ENCODE measurements around the gene PDGFA.

PDGFA gene

DNA sequence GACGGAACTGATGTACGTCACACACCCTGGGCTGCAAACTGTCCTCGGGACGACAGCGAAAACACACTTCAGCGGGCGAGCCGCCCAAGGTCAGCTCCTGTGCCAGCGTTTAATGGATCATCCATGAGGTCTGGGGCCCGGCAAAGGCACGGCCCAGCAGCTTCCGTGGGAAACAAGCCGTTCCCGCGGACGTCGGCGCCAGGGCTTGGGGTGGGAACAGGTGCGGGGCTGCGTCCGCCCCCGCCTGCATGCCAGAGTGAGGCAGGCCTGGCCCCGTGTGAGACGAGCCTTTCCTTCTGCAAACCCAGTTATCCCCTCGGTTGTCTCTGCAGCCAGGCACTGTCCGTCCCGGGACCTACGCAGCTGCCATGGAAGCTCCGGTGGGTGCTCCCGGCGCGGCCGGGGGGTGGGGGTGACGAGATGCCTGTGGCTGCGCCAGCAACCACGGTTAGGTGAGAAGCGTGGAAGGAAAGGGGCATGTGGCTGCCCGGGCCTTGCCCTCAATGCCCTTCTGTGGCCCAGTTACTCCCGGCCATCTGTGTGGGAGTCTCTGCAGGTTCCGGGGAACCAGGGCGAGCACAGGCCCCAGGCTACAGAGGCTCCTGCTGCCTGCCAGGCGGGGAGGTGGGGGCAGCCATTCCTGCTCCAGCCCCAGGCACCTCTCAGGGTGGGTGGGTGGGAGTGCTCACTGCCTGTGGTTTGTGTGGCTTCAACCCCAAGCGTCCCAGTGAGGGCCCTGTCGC, 42.2 kb upstream of the PDGFA start:
- no peaks in the 10 kb centered on the region for H3K4me1 ChIP-seq (ENCODE audit: control insufficient read depth in 1 of 2, insufficient read depth in 2 of 2, low read length in 2 of 2)
- no peak overlapping the region for H3K27ac ChIP-seq (ENCODE audit: low read depth, low read length)
- no peak overlapping the region for H3K9ac ChIP-seq (ENCODE audit: low read depth in 1 of 2, low read length in 2 of 2)
- no peak overlapping the region for H3K4me3 ChIP-seq (ENCODE audit: low read depth in 1 of 2, low read length in 2 of 2)
- H3K9me3 ChIP-seq (ENCODE audit: control insufficient read depth in 1 of 2, low read length in 2 of 2), result no peaks in the 10 kb centered on the region
- H3K27me3 ChIP-seq (ENCODE audit: control insufficient read depth in 1 of 2, insufficient read depth in 2 of 2, low read length in 2 of 2), result no peaks in the 10 kb centered on the region
- no peaks in the 10 kb centered on the region for H3K36me3 ChIP-seq (ENCODE audit: control insufficient read depth in 1 of 2, insufficient read depth in 2 of 2, low read length in 2 of 2)

DNA sequence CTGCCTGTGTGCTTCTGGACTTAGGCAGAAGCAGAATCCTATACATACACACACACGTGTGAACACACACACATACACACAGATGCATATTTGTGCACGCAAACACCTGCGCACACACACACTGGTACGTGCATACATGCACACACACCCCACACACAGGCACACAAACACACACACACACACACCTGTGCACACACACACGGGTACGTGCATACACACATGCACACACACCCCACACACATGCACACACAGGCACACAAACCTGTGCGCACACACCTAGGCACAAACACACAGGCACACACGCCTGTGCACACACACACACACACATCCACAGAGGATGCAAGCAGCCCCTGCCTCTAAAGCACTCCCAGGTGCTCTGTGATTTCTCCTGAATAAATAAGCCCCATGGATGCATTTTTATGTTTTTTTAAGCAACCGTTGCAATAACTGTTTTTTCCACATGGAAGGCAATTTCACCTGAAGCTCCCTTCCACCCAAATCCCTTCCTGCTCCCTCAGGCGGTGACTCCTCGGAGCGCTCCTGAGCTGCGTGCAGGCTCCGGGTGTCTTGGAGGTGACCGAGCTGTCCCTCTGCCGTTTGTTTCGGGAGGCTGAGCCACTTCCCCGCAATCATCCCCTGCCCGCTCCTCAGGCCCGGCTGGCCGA, 41.5 kb upstream of the PDGFA start:
- H3K9ac ChIP-seq (ENCODE audit: low read depth in 1 of 2, low read length in 2 of 2), result no peak overlapping the region
- no peak overlapping the region for H3K27ac ChIP-seq (ENCODE audit: low read depth, low read length)
- no peaks in the 10 kb centered on the region for H3K9me3 ChIP-seq (ENCODE audit: control insufficient read depth in 1 of 2, low read length in 2 of 2)
- no peak overlapping the region for H3K4me3 ChIP-seq (ENCODE audit: low read depth in 1 of 2, low read length in 2 of 2)
- H3K4me1 ChIP-seq (ENCODE audit: control insufficient read depth in 1 of 2, insufficient read depth in 2 of 2, low read length in 2 of 2), result no peaks in the 10 kb centered on the region
- H3K27me3 ChIP-seq (ENCODE audit: control insufficient read depth in 1 of 2, insufficient read depth in 2 of 2, low read length in 2 of 2), result no peaks in the 10 kb centered on the region
- no peaks in the 10 kb centered on the region for H3K36me3 ChIP-seq (ENCODE audit: control insufficient read depth in 1 of 2, insufficient read depth in 2 of 2, low read length in 2 of 2)

DNA sequence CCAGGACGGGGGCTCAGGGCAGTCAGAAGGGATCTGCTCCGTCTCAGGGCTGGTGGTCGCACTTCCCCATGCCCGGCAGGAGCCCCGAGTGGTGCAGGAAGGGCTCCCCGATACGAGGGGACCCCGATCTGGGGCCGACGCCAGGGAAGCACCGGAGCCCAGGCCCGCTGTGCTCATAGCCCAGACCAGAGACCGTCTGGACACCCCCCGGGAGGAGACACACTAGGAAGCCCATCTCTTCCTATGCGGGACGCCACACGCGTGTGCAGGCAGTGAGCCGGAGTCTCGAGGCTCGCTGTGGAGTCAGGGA, 39.7 kb upstream of the PDGFA start:
- H3K4me3 ChIP-seq (ENCODE audit: low read depth in 1 of 2, low read length in 2 of 2), result no peak overlapping the region
- no peaks in the 10 kb centered on the region for H3K4me1 ChIP-seq (ENCODE audit: control insufficient read depth in 1 of 2, insufficient read depth in 2 of 2, low read length in 2 of 2)
- no peaks in the 10 kb centered on the region for H3K27me3 ChIP-seq (ENCODE audit: control insufficient read depth in 1 of 2, insufficient read depth in 2 of 2, low read length in 2 of 2)
- H3K9me3 ChIP-seq (ENCODE audit: control insufficient read depth in 1 of 2, low read length in 2 of 2), result no peaks in the 10 kb centered on the region
- no peaks in the 10 kb centered on the region for H3K36me3 ChIP-seq (ENCODE audit: control insufficient read depth in 1 of 2, insufficient read depth in 2 of 2, low read length in 2 of 2)
- H3K9ac ChIP-seq (ENCODE audit: low read depth in 1 of 2, low read length in 2 of 2), result no peak overlapping the region
- no peak overlapping the region for H3K27ac ChIP-seq (ENCODE audit: low read depth, low read length)

DNA sequence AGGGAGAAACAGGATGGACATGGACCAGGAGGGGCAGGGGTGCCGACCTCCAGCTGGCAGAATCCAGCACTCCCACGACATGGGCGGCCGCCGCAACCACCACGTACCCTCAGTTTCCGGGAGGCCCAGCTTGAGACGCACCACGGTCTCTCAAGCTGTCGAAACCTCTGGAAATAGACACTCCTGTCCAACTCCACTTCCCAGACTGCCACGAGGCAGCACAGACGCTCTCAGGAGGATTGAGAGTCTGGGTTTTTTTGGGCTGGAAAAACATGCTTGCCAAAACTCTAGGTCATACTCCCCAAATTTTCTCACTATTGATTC, 37.9 kb upstream of the PDGFA start:
- Histone ChIP-seq H3K9me3 (ENCODE audit: control insufficient read depth in 1 of 2, low read length in 2 of 2) (no peaks in the 10 kb centered on the region), H3K27me3 (ENCODE audit: control insufficient read depth in 1 of 2, insufficient read depth in 2 of 2, low read length in 2 of 2) (no peaks in the 10 kb centered on the region), H3K4me1 (ENCODE audit: control insufficient read depth in 1 of 2, insufficient read depth in 2 of 2, low read length in 2 of 2) (no peaks in the 10 kb centered on the region), H3K27ac (ENCODE audit: low read depth, low read length) (no peak overlapping the region), H3K9ac (ENCODE audit: low read depth in 1 of 2, low read length in 2 of 2) (no peak overlapping the region), H3K36me3 (ENCODE audit: control insufficient read depth in 1 of 2, insufficient read depth in 2 of 2, low read length in 2 of 2) (no peaks in the 10 kb centered on the region), H3K4me3 (ENCODE audit: low read depth in 1 of 2, low read length in 2 of 2) (no peak overlapping the region)

DNA sequence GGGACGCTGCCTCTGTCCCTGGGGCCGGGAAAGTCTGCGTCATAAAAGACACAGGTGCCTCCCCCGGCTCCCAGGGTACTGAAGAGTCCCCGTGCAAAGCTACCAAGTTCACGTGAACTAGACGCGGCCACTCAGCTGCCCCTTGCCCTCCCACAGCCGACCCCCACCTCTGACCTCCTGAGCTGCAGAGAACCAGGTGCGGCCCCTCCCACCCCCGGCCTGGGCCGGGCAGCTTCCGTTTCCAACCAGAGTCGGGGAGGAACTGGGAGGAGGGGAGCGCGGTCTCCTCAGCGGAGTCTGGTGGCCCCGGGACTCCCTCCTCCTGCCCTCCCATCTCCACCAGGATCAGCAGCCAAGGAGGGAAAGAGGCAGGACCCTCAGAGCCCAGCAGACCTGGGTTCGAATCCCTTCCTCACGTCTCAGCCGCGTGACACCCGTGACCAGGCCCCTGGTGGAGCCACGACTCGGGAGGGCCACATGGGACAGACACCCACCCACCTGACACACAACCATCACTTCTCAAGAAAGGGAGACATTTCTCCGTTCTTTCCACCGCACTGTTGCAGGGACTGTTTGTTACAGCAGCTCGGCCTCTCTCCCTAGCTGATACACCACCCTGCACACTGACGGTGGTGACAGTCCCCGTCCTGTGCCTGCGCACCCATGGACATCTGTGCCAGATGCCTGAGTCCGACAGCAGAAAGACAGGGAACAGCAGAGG, 37.4 kb upstream of the PDGFA start:
- H3K9me3 ChIP-seq (ENCODE audit: control insufficient read depth in 1 of 2, low read length in 2 of 2), result no peaks in the 10 kb centered on the region
- no peak overlapping the region for H3K27ac ChIP-seq (ENCODE audit: low read depth, low read length)
- no peak overlapping the region for H3K9ac ChIP-seq (ENCODE audit: low read depth in 1 of 2, low read length in 2 of 2)
- no peaks in the 10 kb centered on the region for H3K4me1 ChIP-seq (ENCODE audit: control insufficient read depth in 1 of 2, insufficient read depth in 2 of 2, low read length in 2 of 2)
- H3K27me3 ChIP-seq (ENCODE audit: control insufficient read depth in 1 of 2, insufficient read depth in 2 of 2, low read length in 2 of 2), result no peaks in the 10 kb centered on the region
- no peak overlapping the region for H3K4me3 ChIP-seq (ENCODE audit: low read depth in 1 of 2, low read length in 2 of 2)
- H3K36me3 ChIP-seq (ENCODE audit: control insufficient read depth in 1 of 2, insufficient read depth in 2 of 2, low read length in 2 of 2), result no peaks in the 10 kb centered on the region

DNA sequence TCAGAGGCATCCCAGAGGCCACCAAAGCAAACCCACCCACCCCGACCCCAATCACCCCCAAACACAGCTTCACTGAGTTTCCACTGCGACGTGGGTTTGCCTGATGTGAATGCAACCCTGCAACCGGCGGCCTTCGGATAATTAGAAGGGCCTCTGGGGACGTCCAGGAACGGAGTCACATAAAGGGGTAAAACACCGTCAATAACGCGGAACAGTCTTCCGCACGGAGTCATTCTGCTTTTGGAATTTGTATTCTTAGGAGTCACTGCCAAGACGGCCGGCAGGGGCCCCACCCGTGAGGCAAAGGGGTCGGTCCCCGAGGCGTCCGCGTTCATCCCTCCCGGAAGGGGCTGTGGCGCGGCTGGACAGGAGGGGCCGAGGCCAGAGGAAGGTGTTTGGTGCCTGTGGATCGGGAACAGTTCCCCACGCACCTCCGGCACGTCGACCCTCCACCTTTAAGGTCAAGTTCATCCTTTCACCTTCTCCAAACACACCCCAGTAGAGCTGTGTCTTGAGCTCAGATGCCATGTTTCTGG, 36.7 kb upstream of the PDGFA start:
- Histone ChIP-seq H3K9me3 (ENCODE audit: control insufficient read depth in 1 of 2, low read length in 2 of 2) (no peaks in the 10 kb centered on the region), H3K4me1 (ENCODE audit: control insufficient read depth in 1 of 2, insufficient read depth in 2 of 2, low read length in 2 of 2) (no peaks in the 10 kb centered on the region), H3K4me3 (ENCODE audit: low read depth in 1 of 2, low read length in 2 of 2) (no peak overlapping the region), H3K9ac (ENCODE audit: low read depth in 1 of 2, low read length in 2 of 2) (no peak overlapping the region), H3K27ac (ENCODE audit: low read depth, low read length) (no peak overlapping the region), H3K36me3 (ENCODE audit: control insufficient read depth in 1 of 2, insufficient read depth in 2 of 2, low read length in 2 of 2) (no peaks in the 10 kb centered on the region), H3K27me3 (ENCODE audit: control insufficient read depth in 1 of 2, insufficient read depth in 2 of 2, low read length in 2 of 2) (no peaks in the 10 kb centered on the region)

DNA sequence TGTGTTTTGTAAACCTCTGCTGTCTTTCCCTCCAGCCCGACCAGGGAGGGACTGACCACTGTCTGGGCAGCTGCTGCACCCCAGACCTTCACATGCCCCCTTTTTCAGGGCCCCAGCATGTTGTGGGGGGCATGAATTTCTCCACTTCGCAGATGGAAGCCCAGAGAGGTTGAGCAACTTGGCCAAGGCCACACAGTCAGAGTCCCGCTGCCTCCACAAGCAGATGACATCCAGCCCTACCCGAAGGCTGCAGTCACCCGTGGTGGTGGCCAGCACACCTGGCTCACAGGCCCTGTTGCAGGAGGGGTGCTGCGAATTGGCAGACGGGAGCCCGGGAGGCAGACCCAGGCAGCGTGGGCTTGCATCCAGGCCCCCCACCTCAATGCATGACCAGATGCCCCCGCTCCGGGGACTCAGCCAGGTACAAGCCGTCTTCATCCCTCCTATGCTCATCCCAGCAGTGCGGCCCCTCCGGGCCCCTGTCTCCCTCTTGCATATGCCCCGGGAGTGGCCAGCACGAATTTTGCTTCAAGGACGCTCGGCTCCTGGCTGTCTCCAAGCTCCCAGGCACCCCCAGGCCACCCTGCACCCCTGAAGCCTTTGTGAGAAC, 36.0 kb upstream of the PDGFA start:
- Histone ChIP-seq H3K4me1 (ENCODE audit: control insufficient read depth in 1 of 2, insufficient read depth in 2 of 2, low read length in 2 of 2) (no peaks in the 10 kb centered on the region), H3K9ac (ENCODE audit: low read depth in 1 of 2, low read length in 2 of 2) (no peak overlapping the region), H3K27ac (ENCODE audit: low read depth, low read length) (no peak overlapping the region), H3K36me3 (ENCODE audit: control insufficient read depth in 1 of 2, insufficient read depth in 2 of 2, low read length in 2 of 2) (no peaks in the 10 kb centered on the region), H3K9me3 (ENCODE audit: control insufficient read depth in 1 of 2, low read length in 2 of 2) (no peaks in the 10 kb centered on the region), H3K27me3 (ENCODE audit: control insufficient read depth in 1 of 2, insufficient read depth in 2 of 2, low read length in 2 of 2) (no peaks in the 10 kb centered on the region), H3K4me3 (ENCODE audit: low read depth in 1 of 2, low read length in 2 of 2) (no peak overlapping the region)

DNA sequence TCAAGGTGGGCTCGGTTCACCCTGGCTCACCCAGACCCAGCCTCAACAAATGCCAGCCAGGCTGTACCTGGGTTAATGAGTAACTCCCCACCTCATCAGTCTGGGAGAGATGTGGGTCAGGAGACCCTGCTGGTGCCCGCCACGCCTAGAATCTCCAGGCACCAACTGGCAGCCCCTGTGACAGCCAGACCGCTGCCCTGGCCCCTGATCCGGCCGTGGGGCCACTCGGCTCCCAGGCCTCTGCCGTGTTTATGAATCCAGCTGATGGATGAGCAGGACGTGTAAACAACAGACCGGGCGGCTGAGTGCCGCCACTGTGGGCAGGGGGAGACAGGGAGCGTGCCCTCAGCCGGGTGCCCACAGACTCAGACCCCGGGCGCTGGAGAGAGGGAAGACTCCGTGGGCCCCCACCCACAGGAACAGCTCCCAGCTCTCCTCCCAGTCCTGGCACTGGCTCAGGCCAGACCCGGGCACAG, 34.0 kb upstream of the PDGFA start:
- Histone ChIP-seq H3K9ac (ENCODE audit: low read depth in 1 of 2, low read length in 2 of 2) (no peak overlapping the region), H3K27ac (ENCODE audit: low read depth, low read length) (no peak overlapping the region)

DNA sequence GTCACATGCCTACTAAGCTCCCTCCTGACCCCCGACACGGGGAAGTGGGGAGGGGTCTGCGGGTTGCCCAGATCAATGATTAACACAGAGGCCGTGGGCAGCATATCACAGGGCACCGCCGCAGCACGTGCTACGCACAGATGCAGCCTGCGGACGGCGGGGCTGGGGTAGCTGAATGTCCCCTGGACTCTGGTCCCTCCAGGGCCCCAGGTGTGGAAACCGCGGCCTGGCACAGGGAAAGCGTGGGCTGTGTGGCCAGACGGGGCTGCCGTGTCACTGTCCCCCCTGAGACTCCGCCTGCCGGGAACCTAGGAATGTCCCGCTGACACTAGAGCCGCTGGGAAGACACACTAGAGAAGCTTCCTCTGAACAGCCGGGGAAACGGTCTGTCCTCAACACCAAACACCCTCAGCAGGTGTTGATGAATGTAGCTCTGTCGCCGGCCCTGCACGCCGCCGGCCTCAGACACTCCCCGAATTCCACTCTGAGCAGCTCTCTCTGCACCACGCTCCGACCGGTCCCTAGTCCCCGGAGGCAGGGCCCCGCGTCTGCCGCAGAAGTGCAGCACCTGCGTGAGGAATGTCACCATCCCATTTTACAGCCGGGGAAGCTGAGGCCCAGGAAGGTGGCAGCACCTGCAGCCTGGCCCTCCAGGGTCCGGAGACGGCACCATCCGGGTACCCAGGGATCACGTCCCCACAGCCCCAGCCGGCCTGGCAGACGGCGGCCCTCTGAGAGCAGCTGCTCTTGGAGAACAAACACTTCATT, 33.4 kb upstream of the PDGFA start:
- Histone ChIP-seq H3K9ac (ENCODE audit: low read depth in 1 of 2, low read length in 2 of 2) (no peak overlapping the region), H3K4me3 (ENCODE audit: low read depth in 1 of 2, low read length in 2 of 2) (no peak overlapping the region)

More for the DNA sequence above, 34.0 kb upstream of the PDGFA start:
- H3K27me3 ChIP-seq (ENCODE audit: control insufficient read depth in 1 of 2, insufficient read depth in 2 of 2, low read length in 2 of 2), result no peaks in the 10 kb centered on the region
- no peaks in the 10 kb centered on the region for H3K36me3 ChIP-seq (ENCODE audit: control insufficient read depth in 1 of 2, insufficient read depth in 2 of 2, low read length in 2 of 2)
- H3K9me3 ChIP-seq (ENCODE audit: control insufficient read depth in 1 of 2, low read length in 2 of 2), result no peaks in the 10 kb centered on the region
- H3K4me1 ChIP-seq (ENCODE audit: control insufficient read depth in 1 of 2, insufficient read depth in 2 of 2, low read length in 2 of 2), result no peaks in the 10 kb centered on the region
- no peak overlapping the region for H3K4me3 ChIP-seq (ENCODE audit: low read depth in 1 of 2, low read length in 2 of 2)

More for the DNA sequence above, 33.4 kb upstream of the PDGFA start:
- no peaks in the 10 kb centered on the region for H3K27me3 ChIP-seq (ENCODE audit: control insufficient read depth in 1 of 2, insufficient read depth in 2 of 2, low read length in 2 of 2)
- no peak overlapping the region for H3K27ac ChIP-seq (ENCODE audit: low read depth, low read length)
- H3K4me1 ChIP-seq (ENCODE audit: control insufficient read depth in 1 of 2, insufficient read depth in 2 of 2, low read length in 2 of 2), result no peaks in the 10 kb centered on the region
- no peaks in the 10 kb centered on the region for H3K9me3 ChIP-seq (ENCODE audit: control insufficient read depth in 1 of 2, low read length in 2 of 2)
- no peaks in the 10 kb centered on the region for H3K36me3 ChIP-seq (ENCODE audit: control insufficient read depth in 1 of 2, insufficient read depth in 2 of 2, low read length in 2 of 2)
